ENCODE results near the gene STIM1.
"Not testable (repeated sequence)": the region's sequence is repeated elsewhere in the genome, so short reads cannot be mapped to it uniquely, and the experiment has no call there.

STIM1 gene

DNA sequence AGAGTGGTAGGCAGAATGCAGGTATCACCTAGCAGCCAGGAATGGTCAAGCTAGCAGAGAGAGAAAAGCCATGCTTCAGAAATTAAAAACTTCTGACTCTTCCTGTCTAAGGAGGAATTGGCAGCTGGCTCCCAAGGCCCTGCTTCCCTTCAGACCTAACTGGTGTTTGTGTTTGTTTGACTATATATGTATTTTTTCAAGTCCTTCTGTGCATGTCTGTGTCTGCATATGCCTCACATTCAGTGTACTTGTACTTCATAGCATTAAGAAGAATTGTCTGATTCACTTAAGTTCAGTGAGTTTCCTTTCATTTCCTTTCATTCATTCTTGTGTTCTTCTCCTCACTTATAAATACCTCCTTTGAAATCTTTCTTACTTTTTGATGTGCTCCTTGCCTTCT is 130.2 kb downstream of the STIM1 start:
- no peak for DNase-seq

GRCh38 chr11:3986301-3986700 is 130.8 kb downstream of the STIM1 start:
- no peak for DNase-seq

GRCh38 chr11:3989276-3989920 is 133.9 kb downstream of the STIM1 start:
- no peak for DNase-seq

- DNase-seq, result no peak
These were observed 134.4 kb downstream of the STIM1 start for GRCh38 chr11:3989921-3990290.

DNA sequence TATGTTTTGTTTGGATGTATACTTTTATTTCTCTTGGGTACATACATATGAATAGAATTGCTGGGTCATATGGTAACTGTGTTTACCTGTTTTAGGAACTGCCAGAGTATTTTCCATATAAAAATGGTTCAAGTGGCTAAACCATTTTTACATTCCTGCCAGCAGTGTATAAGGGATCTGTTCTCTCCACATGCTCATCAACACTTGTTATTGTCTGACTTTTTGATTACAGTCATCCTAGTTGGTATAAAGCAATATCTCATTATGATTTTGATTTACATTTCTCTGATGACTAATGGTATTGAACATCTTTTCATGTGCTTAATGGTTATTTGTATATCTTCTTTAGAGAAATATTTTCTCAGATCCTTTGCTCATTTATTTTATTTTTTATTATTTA is 134.9 kb downstream of the STIM1 start:
- DNase-seq, result no peak

- DNase-seq, result no peak
These were observed 137.5 kb downstream of the STIM1 start for GRCh38 chr11:3992964-3993363.

- DNase-seq, result no peak
These were observed 138.7 kb downstream of the STIM1 start for GRCh38 chr11:3994030-3994640.

DNA sequence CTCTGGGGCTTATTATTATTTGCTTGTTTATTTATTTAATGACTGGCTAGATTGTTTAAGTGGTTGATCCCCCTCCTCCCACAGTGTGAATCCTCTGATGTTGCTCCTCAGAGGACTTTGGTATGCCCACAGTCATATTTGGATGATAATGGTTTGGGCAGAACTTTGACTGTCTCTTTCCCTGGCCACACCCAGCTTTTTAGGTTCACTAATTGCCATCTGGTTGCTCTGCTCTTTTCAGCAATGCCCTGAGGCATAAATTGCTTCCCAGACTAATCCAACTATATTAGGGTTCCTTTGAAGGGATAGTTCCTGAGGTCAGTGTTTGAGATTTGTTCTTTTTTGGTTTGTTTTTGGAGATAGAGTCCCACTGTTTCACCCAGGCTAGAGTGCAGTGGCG is 139.8 kb downstream of the STIM1 start:
- DNase-seq, result no peak

DNA sequence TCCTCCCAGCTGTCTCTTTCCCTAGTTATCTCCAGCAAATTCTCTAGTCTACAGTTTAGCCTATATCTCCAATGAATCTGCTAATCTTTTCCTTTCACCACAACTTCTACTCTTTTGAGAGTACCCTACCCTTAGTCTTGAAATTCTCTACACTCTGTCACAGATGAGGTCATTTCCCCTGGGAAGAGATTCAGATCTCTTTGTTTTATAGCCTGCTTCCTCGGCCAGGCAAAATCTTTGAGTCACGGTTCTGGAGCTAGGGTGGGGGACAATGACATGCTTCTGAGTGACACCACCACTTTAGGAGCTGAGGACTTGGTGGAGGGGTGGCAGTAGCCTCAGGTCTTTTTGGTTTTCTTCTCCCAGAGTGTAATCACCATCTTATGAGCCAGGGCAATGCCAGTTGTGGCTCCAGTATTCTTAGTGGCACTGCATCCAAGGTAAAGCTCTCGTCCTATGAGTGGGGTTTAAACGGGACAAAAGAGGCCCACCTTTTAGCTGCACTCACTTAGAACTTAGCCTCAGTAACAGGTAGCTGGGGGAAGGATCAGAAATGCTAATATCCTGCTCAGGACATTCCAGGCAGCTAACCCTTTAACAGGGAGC is 140.6 kb downstream of the STIM1 start:
- peak; percentile 70 for DNase-seq

DNA sequence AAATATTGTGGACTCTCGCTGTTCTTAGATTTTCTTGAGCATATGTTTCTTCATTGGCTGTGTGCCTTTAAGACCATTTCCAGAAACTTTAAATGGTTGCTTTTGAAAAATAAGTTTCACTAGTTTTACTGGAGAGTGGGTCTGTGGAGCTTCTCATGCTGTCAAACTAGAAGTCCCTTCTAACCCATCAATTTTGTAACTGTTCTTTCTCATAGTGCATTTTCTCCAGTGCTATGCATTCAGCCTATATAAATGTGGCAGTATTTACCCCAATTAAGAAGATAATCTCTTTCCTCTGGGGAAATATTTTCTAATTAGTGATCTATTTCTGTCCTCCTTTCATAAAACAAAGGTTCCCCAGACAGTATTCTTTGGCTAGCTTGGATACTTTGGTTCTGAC is 141.2 kb downstream of the STIM1 start:
- no peak for DNase-seq

- not testable (repeated sequence) for DNase-seq
These were observed 149.3 kb downstream of the STIM1 start for GRCh38 chr11:4004753-4005152.

DNA sequence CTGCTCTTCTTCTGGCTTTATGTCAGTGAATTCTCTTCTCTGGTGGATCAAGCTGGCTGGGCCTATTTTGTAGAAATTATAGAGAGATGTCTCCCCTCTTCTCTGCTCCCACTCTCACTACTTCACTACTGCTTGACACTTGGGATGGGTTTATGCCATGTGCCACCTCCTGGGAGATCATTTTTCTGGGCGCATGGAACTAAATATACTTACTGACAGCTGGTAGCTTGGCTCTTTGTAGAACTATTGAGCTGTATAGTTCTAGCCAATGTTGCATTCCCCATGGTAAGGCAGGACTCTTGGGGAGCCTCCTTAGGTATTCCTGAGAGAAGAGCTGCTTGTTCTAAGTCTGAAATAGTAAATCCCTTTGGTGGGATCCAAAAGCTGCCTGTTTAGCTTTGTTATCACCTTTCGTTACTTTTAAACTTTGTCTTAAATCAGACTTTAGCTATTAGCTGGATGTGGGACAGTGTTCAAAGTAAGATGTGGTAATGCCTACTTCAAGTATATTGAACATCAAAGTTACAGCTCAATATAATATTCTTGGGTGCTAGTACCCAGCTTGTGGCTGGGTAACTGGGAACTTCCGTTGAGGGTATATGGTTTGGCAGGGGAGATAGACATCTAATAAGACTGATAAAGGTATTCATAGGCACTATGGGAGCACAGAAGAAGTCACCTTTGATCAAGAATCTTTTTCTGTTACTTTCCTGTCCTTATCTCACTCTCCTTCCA is 151.6 kb downstream of the STIM1 start:
- DNase-seq, result no peak

DNA sequence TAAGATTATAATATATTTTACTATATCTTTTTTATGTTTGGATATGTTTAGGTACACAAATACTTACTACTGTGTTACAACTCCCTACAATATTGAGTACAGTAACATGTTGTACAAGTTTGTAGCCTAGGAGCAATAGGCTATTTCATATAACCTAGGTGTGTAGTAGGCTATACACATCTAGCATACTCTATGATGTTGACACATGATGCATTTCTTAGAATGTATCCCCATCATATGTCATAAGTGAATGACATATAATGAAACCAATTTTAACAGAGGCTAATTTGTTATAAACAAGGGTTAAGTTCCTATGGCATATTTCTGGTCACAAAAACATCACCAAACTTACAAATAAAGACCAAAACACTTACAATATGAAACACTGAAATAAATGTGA is 152.7 kb downstream of the STIM1 start:
- no peak for DNase-seq

DNA sequence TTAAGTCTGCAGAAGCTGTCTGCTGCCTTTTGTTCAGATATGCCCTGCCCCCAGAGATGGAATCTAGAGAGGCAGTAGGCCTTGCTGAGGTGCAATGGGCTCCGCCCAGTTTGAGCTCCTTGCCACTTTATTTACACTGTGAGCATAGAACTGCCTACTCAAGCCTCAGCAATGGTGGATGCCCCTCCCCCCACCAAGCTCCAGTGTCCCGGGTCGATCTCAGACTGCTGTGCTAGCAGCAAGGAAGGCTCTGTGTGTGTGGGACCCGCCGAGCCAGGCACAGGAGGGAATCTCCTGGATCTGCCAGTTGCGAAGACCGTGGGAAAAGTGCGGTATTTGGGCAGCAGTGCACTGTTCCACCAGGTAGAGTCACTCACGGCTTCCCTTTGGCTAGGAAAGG is 161.1 kb downstream of the STIM1 start:
- DNase-seq, result not testable (repeated sequence)

GRCh38 chr11:4017129-4017528 is 161.7 kb downstream of the STIM1 start:
- DNase-seq, result no peak

DNA sequence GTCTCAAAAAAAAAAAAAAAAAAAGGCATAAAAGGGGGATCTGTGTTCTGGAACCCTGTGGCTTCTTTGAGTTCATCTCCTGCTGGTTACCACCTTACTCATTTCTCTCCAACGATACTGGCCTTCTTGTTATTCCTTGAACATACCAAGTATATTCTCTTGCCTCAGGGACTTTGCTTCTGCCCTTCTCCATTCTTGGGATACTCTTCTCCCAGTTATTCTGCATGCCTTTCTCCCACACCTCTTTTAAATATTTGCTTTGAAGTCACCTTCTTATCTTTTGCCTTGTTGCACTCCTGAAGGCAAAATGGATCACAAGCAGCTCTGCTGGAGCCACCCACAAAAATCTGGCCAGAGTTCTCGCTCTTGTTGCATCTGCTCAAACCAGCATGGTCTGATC is 163.2 kb downstream of the STIM1 start:
- DNase-seq, result no peak

DNA sequence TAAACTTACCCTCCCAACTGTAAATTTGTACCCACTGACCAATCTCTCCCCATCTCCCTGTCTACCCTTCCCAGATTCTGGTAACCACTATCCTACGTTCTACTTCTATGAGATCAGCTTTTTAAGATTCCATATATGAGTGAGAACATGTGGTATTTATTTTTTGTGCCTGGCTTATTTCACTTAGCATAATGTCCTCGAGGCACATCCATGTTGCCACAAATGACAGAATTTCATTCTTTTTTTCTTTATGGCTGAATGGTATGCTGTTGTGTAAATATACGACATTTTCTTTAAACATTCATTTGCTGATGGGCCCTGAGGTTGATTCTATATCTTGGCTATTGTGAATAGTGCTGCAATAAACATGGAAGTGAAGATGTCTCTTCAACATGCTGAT is 164.4 kb downstream of the STIM1 start:
- DNase-seq, result peak; percentile 69

DNA sequence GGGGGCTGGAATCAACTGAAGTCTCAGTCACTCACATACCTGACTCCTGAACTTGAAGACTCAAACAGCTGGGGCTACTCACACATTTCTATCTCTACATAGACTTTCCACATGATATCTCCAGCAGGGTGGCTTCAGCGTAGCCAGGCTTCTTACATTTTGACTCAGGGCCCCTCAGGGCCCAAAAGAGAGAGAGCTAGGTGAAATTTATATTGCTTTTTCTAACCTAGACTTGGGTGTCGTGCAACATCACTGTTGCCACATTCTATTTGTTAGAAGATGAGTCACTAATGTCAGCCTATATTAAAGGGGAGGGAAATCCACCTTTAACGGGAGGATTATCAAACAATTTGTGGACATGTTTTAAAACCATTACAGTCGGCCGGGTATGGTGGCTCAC is 167.2 kb downstream of the STIM1 start:
- no peak for DNase-seq

- DNase-seq, result peak; percentile 49
These were observed 169.9 kb downstream of the STIM1 start for GRCh38 chr11:4025248-4025966.

- peak; percentile 19 for DNase-seq
These were observed 170.5 kb downstream of the STIM1 start for GRCh38 chr11:4025967-4026324.

- no peak for DNase-seq
These were observed 170.9 kb downstream of the STIM1 start for GRCh38 chr11:4026389-4026788.

DNA sequence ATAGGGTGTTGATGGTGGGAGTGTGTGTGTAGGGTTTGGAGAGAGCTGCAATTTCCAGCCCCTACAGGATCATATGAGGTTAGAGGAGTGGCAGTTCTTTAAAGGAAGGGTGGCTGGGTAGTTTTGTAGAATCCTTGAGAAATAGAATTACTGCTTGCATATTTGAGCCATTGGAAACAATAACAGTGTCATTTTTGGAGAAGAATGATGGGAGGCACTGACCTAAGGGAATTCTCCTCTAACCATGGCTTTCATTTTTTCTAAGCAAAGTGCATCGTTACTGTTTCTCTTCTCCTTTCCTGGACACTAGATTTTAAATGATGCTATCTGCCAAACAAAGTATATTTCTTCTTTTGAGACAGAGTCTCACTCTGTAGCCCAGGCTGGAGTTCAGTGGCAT is 172.3 kb downstream of the STIM1 start:
- DNase-seq, result no peak

DNA sequence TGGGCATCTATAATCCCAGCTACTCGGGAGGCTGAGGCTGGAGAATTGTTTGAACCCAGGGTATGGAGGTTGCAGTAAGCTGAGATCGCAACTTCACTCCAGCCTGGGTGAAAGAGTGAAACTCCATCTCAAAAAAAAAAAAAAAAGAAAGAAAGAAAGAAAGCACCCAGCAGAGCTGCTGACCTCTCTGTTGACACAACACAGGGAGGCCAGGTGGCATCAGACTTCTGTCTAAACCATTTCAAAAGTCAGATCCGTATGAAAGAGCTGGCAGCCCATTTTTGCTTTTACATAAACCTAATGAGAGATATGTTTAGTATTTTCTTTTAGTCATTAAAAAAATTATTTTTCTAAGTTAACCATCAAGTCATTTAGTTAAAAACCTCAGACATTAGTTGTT is 174.7 kb downstream of the STIM1 start:
- DNase-seq, result no peak
